ENCODE data around the gene RYR2.

Gene RYR2

GRCh38 chr1:237000191-237000590 lies 41.8 kb upstream of the RYR2 start:
- no peak for TF ChIP-seq CTCF (IDR thresholded peaks at IDR 0.05; ENCODE audit: borderline replicate concordance, control extremely low read depth, extremely low read depth, insufficient read depth, missing control alignments)
- in situ Hi-C loops (cut with MboI; ENCODE audit: low sequenced_read_pairs, unreplicated experiment) = no loop called here

GRCh38 chr1:237003516-237003915 lies 38.5 kb upstream of the RYR2 start:
- no peak for TF ChIP-seq CTCF (IDR thresholded peaks at IDR 0.05; ENCODE audit: borderline replicate concordance, control extremely low read depth, extremely low read depth, insufficient read depth, missing control alignments)
- in situ Hi-C loops (cut with MboI; ENCODE audit: low sequenced_read_pairs, unreplicated experiment) = no loop called here
- DNase-seq (ENCODE audit: low spot score) = no peak

More at GRCh38 chr1:237000191-237000590, 41.8 kb upstream of the RYR2 start:
- no peak for DNase-seq (ENCODE audit: low spot score)

- TF ChIP-seq CTCF (IDR thresholded peaks at IDR 0.05; ENCODE audit: borderline replicate concordance, control extremely low read depth, extremely low read depth, insufficient read depth, missing control alignments) = no peak
- in situ Hi-C loops (cut with MboI; ENCODE audit: low sequenced_read_pairs, unreplicated experiment) = no loop called here
- DNase-seq (ENCODE audit: low spot score) = no peak
These were observed 37.9 kb upstream of the RYR2 start, which contains the start of gene MT1HL1 for GRCh38 chr1:237004116-237004515. Gene MT1HL1 (minus strand): TSS chr1:237004441. CDS start chr1:237004372, 69 bp downstream.

- no peak for DNase-seq (ENCODE audit: low spot score)
- TF ChIP-seq CTCF (IDR thresholded peaks at IDR 0.05; ENCODE audit: borderline replicate concordance, control extremely low read depth, extremely low read depth, insufficient read depth, missing control alignments) = no peak
- in situ Hi-C loops (cut with MboI; ENCODE audit: low sequenced_read_pairs, unreplicated experiment) = no loop called here
These were observed 36.3 kb upstream of the RYR2 start for GRCh38 chr1:237005674-237006073.

GRCh38 chr1:237007147-237007881 lies 34.7 kb upstream of the RYR2 start:
- in situ Hi-C loops (cut with MboI; ENCODE audit: low sequenced_read_pairs, unreplicated experiment) = no loop called here
- TF ChIP-seq CTCF (IDR thresholded peaks at IDR 0.05; ENCODE audit: borderline replicate concordance, control extremely low read depth, extremely low read depth, insufficient read depth, missing control alignments) = no peak
- no peak for DNase-seq (ENCODE audit: low spot score)

- TF ChIP-seq CTCF (IDR thresholded peaks at IDR 0.05; ENCODE audit: borderline replicate concordance, control extremely low read depth, extremely low read depth, insufficient read depth, missing control alignments) = no peak
- in situ Hi-C loops (cut with MboI; ENCODE audit: low sequenced_read_pairs, unreplicated experiment) = no loop called here
- no peak for DNase-seq (ENCODE audit: low spot score)
These were observed 32.4 kb upstream of the RYR2 start for GRCh38 chr1:237009611-237010010.
